HS-5 (cell line): ENCODE measurements around the gene COL4A2.
"Not testable (repeated sequence)": the region's sequence is repeated elsewhere in the genome, so short reads cannot be mapped to it uniquely, and the experiment has no call there.

Experiments
- DNase-seq: peaks from one replicate; pipeline ENCODE4 v3.0.0-alpha.2; 2012; ENCODE audit warnings: low read depth

COL4A2 gene

GRCh38 chr13:110475550-110476219 is 168.6 kb downstream of the COL4A2 start:
- no peak for DNase-seq

- DNase-seq: no peak
Observed at GRCh38 chr13:110476220-110476617, 169.1 kb downstream of the COL4A2 start.

GRCh38 chr13:110477706-110478245 is 170.7 kb downstream of the COL4A2 start:
- no peak for DNase-seq

GRCh38 chr13:110478405-110479214 is 171.5 kb downstream of the COL4A2 start:
- DNase-seq: no peak

- DNase-seq: no peak
Observed at GRCh38 chr13:110479215-110479545, 172.1 kb downstream of the COL4A2 start.

- no peak for DNase-seq
Observed at GRCh38 chr13:110479648-110480047, 172.6 kb downstream of the COL4A2 start.

- DNase-seq: no peak
Observed at GRCh38 chr13:110480161-110480560, 173.1 kb downstream of the COL4A2 start.

- DNase-seq: no peak
Observed at GRCh38 chr13:110483386-110483968, 176.4 kb downstream of the COL4A2 start.

GRCh38 chr13:110484290-110485048 is 177.4 kb downstream of the COL4A2 start:
- DNase-seq: no peak

- DNase-seq: no peak
Observed at GRCh38 chr13:110485604-110486003, 178.5 kb downstream of the COL4A2 start.

- DNase-seq: no peak
Observed at GRCh38 chr13:110486061-110486715, 179.1 kb downstream of the COL4A2 start.

GRCh38 chr13:110486880-110487279 is 179.8 kb downstream of the COL4A2 start:
- DNase-seq: not testable (repeated sequence)

- DNase-seq: no peak
Observed at GRCh38 chr13:110490009-110490770, 183.1 kb downstream of the COL4A2 start.

- no peak for DNase-seq
Observed at GRCh38 chr13:110491869-110492678, 185.0 kb downstream of the COL4A2 start.

GRCh38 chr13:110492679-110493593 is 185.9 kb downstream of the COL4A2 start:
- DNase-seq: no peak

- DNase-seq: no peak
Observed at GRCh38 chr13:110493613-110494012, 186.5 kb downstream of the COL4A2 start.

GRCh38 chr13:110495376-110495775 is 188.3 kb downstream of the COL4A2 start:
- no peak for DNase-seq

- DNase-seq: no peak
Observed at GRCh38 chr13:110495881-110496280, 188.8 kb downstream of the COL4A2 start.

- no peak for DNase-seq
Observed at GRCh38 chr13:110496281-110496680, 189.2 kb downstream of the COL4A2 start.
